ENCODE measurements around the gene AP1G2.
"Not testable (repeated sequence)": the region's sequence is repeated elsewhere in the genome, so short reads cannot be mapped to it uniquely, and the experiment has no call there.

AP1G2 gene

GRCh38 chr14:23600322-23600707, 32.7 kb upstream of the AP1G2 start:
- DNase-seq (ENCODE audit: low spot score): no peak

GRCh38 chr14:23594191-23594590, 26.6 kb upstream of the AP1G2 start:
- DNase-seq (ENCODE audit: low spot score): not testable (repeated sequence)

GRCh38 chr14:23590198-23590597, 22.6 kb upstream of the AP1G2 start:
- DNase-seq (ENCODE audit: low spot score): no peak

- no peak for DNase-seq (ENCODE audit: low spot score)
Observed at GRCh38 chr14:23589606-23590005, 22.0 kb upstream of the AP1G2 start.

GRCh38 chr14:23588884-23589598, 21.4 kb upstream of the AP1G2 start:
- peak; percentile 39 for DNase-seq (ENCODE audit: low spot score)

- not testable (repeated sequence) for DNase-seq (ENCODE audit: low spot score)
Observed at GRCh38 chr14:23584527-23585203, 17.1 kb upstream of the AP1G2 start.

- not testable (repeated sequence) for DNase-seq (ENCODE audit: low spot score)
Observed at GRCh38 chr14:23583761-23584526, 16.4 kb upstream of the AP1G2 start.

- no peak for DNase-seq (ENCODE audit: low spot score)
Observed at GRCh38 chr14:23582906-23583760, 15.5 kb upstream of the AP1G2 start.

GRCh38 chr14:23580948-23581281, 13.3 kb upstream of the AP1G2 start:
- no peak for DNase-seq (ENCODE audit: low spot score)

GRCh38 chr14:23580152-23580926, 12.7 kb upstream of the AP1G2 start:
- no peak for DNase-seq (ENCODE audit: low spot score)

GRCh38 chr14:23579739-23580138, 12.1 kb upstream of the AP1G2 start:
- no peak for DNase-seq (ENCODE audit: low spot score)

- DNase-seq (ENCODE audit: low spot score): no peak
Observed at GRCh38 chr14:23579311-23579630, 11.7 kb upstream of the AP1G2 start.

- no peak for DNase-seq (ENCODE audit: low spot score)
Observed at GRCh38 chr14:23578560-23579310, 11.1 kb upstream of the AP1G2 start, which contains the start of gene JPH4. TSS of gene JPH4 (minus strand) at chr14:23578790. CDS start at chr14:23577453, 1,337 bp downstream.

- DNase-seq (ENCODE audit: low spot score): no peak
Observed at GRCh38 chr14:23577710-23578392, 10.3 kb upstream of the AP1G2 start.

GRCh38 chr14:23577004-23577681, 9.6 kb upstream of the AP1G2 start:
- DNase-seq (ENCODE audit: low spot score): no peak

GRCh38 chr14:23573384-23574015, 5.9 kb upstream of the AP1G2 start:
- DNase-seq (ENCODE audit: low spot score): no peak

- DNase-seq (ENCODE audit: low spot score): no peak
Observed at GRCh38 chr14:23572836-23573235, 5.2 kb upstream of the AP1G2 start.

GRCh38 chr14:23572524-23572828, 4.9 kb upstream of the AP1G2 start:
- DNase-seq (ENCODE audit: low spot score): no peak

All from hematopoietic multipotent progenitor cell treated with erythropoietin and hydrocortisone succinate and interleukin-3 and kit ligand, for 15 days (in vitro differentiated cells).